Measurements from ENCODE around the gene MTA3.
A peak's percentile ranks its signal among the peaks of the same experiment; 100 is the strongest.

Gene MTA3

GRCh38 chr2:42714686-42715085 is 146.3 kb downstream of the MTA3 start:
- DNase-seq (ENCODE audit: low read depth in 1 of 2, low spot score in 1 of 2) = no peak
- H3K27ac ChIP-seq (replicated peaks) = no peak overlapping the region
- TF ChIP-seq POLR2AphosphoS5 (IDR thresholded peaks at IDR 0.05; ENCODE audit: low read depth) (no peak), GABPA (IDR thresholded peaks at IDR 0.05; ENCODE audit: low read depth) (no peak), SPI1 (IDR thresholded peaks at IDR 0.05; ENCODE audit: borderline replicate concordance, low read depth) (no peak), CTCF (IDR thresholded peaks at IDR 0.05; ENCODE audit: insufficient read depth, low read length) (no peak), REST (IDR thresholded peaks at IDR 0.05; ENCODE audit: insufficient replicate concordance, low read depth) (no peak)

GRCh38 chr2:42721898-42722297 is 153.5 kb downstream of the MTA3 start:
- peak overlapping the region; percentile 13 for H3K27ac ChIP-seq (replicated peaks)
- TF ChIP-seq GABPA (IDR thresholded peaks at IDR 0.05; ENCODE audit: low read depth) = no peak
- TF ChIP-seq SPI1 (IDR thresholded peaks at IDR 0.05; ENCODE audit: borderline replicate concordance, low read depth) = no peak
- no peak for TF ChIP-seq REST (IDR thresholded peaks at IDR 0.05; ENCODE audit: insufficient replicate concordance, low read depth)
- no peak for TF ChIP-seq POLR2AphosphoS5 (IDR thresholded peaks at IDR 0.05; ENCODE audit: low read depth)
- no peak for TF ChIP-seq CTCF (IDR thresholded peaks at IDR 0.05; ENCODE audit: insufficient read depth, low read length)
- H3K27me3 ChIP-seq (ENCODE audit: insufficient read depth, poor library complexity, severe bottlenecking) = no peaks in the 10 kb centered on the region
- H3K4me3 ChIP-seq (replicated peaks; ENCODE audit: insufficient read depth, low read length) = no peak overlapping the region
- no peak for DNase-seq (ENCODE audit: low read depth in 1 of 2, low spot score in 1 of 2)

More at GRCh38 chr2:42714686-42715085, 146.3 kb downstream of the MTA3 start:
- H3K27me3 ChIP-seq (ENCODE audit: insufficient read depth, poor library complexity, severe bottlenecking) = no peaks in the 10 kb centered on the region
- H3K4me3 ChIP-seq (replicated peaks; ENCODE audit: insufficient read depth, low read length) = no peak overlapping the region

- no peak overlapping the region for H3K4me3 ChIP-seq (replicated peaks; ENCODE audit: insufficient read depth, low read length)
- no peak for TF ChIP-seq CTCF (IDR thresholded peaks at IDR 0.05; ENCODE audit: insufficient read depth, low read length)
- TF ChIP-seq GABPA (IDR thresholded peaks at IDR 0.05; ENCODE audit: low read depth) = no peak
- no peak for TF ChIP-seq POLR2AphosphoS5 (IDR thresholded peaks at IDR 0.05; ENCODE audit: low read depth)
- TF ChIP-seq SPI1 (IDR thresholded peaks at IDR 0.05; ENCODE audit: borderline replicate concordance, low read depth) = no peak
- DNase-seq (ENCODE audit: low read depth in 1 of 2, low spot score in 1 of 2) = peak; percentile 43 to 74
- peak overlapping the region; percentile 13 for H3K27ac ChIP-seq (replicated peaks)
- H3K27me3 ChIP-seq (ENCODE audit: insufficient read depth, poor library complexity, severe bottlenecking) = no peaks in the 10 kb centered on the region
Observed at GRCh38 chr2:42722320-42723190, 154.1 kb downstream of the MTA3 start.
